CD8-positive, alpha-beta memory T cell (primary cell): ENCODE data around the gene ADSL. TPM values are rescaled to one million over a fixed set of nuclear protein-coding genes. Genes with fewer than 3 reads are reported as not detected.

Source experiments
- CTCF ChIA-PET: fragments of 350-600 bp; sonication (Branson Sonifier 250); formaldehyde crosslinking; loops from one replicate; lab custom pipeline; 2021; ENCODE audit warnings: antibody characterized with exemption; lab: Charles Lee
- POLR2A ChIA-PET: fragments of 350-600 bp; sonication (Branson Sonifier 250); formaldehyde crosslinking; loops from one replicate; lab custom pipeline; 2021; ENCODE audit warnings: antibody characterized with exemption; lab: Charles Lee
- DNase-seq, 5 donors: peaks; one replicate each; pipeline versions ENCODE4 v3.0.0 to v3.0.0-alpha.2; 2020 to 2022; ENCODE audit warnings: mixed read lengths in 1 of 5
- H3K27ac ChIP-seq: one replicate; pipeline ENCODE4 v1.7.0; 2013; ENCODE audit warnings: low read depth, mild to moderate bottlenecking, low read length, moderate library complexity
- H3K27me3 ChIP-seq: 2 replicates; pipeline ENCODE4 v1.7.0; 2013; ENCODE audit warnings: low read length, mild to moderate bottlenecking; ENCODE audit not compliant: insufficient read depth, poor library complexity, severe bottlenecking
- H3K36me3 ChIP-seq: 2 replicates; pipeline ENCODE4 v1.7.0; 2013; ENCODE audit warnings: mild to moderate bottlenecking, low read length, moderate library complexity; ENCODE audit not compliant: insufficient read depth
- H3K4me1 ChIP-seq: 2 replicates; pipeline ENCODE4 v1.7.0; 2013; ENCODE audit warnings: mild to moderate bottlenecking, low read length, moderate library complexity; ENCODE audit not compliant: insufficient read depth
- H3K4me3 ChIP-seq: 2 replicates; pipeline ENCODE4 v1.7.0; 2013; ENCODE audit warnings: mild to moderate bottlenecking, low read length
- H3K9me3 ChIP-seq: 2 replicates; pipeline ENCODE4 v1.7.0; 2013; ENCODE audit warnings: mild to moderate bottlenecking, low read length
- H3K27ac Mint-ChIP-seq, 8 donors: one replicate each; pipeline ENCODE4 v1.8.0; 2020 to 2021; ENCODE audit warnings: mixed read lengths in 8 of 8, mild to moderate bottlenecking in 6 of 8, inconsistent platforms in 3 of 8, moderate library complexity in 3 of 8
- H3K27me3 Mint-ChIP-seq, 2 donors: one replicate each; pipeline ENCODE4 v1.8.0; 2020 to 2021; ENCODE audit warnings: mixed read lengths in 2 of 2, mild to moderate bottlenecking in 1 of 2, moderate library complexity in 1 of 2
- H3K36me3 Mint-ChIP-seq, 3 donors: one replicate each; pipeline ENCODE4 v1.8.0; 2020 to 2021; ENCODE audit warnings: mixed read lengths in 3 of 3, inconsistent platforms in 1 of 3, mild to moderate bottlenecking in 1 of 3
- H3K4me1 Mint-ChIP-seq, 3 donors: one replicate each; pipeline ENCODE4 v1.8.0; 2020 to 2021; ENCODE audit warnings: mixed read lengths in 3 of 3, inconsistent platforms in 1 of 3, mild to moderate bottlenecking in 1 of 3
- H3K4me3 Mint-ChIP-seq, 7 donors: one replicate each; pipeline ENCODE4 v1.8.0; 2020 to 2021; ENCODE audit warnings: mixed read lengths in 7 of 7, mild to moderate bottlenecking in 6 of 7, moderate library complexity in 4 of 7, inconsistent platforms in 2 of 7
- H3K9me3 Mint-ChIP-seq, 5 donors: one replicate each; pipeline ENCODE4 v1.8.0; 2020 to 2022; ENCODE audit warnings: mixed read lengths in 5 of 5, mild to moderate bottlenecking in 3 of 5, moderate library complexity in 2 of 5, inconsistent platforms in 1 of 5
- polyA plus RNA-seq: library from polyadenylated mRNA; unstranded; fragments of 300-500 nt; fragmentation: Illumina TruSeq; gene quantifications from one replicate; pipeline ENCODE4 v1.2.3, GENCODE V29; 2021
- total RNA-seq, 2 experiments: library from RNA; stranded (reverse); gene quantifications; one replicate each; pipeline ENCODE4 v1.2.3, GENCODE V29; 2021

The ADSL gene
- total and polyA plus RNA-seq, 3 experiments from 2014 or later, result 90.0 to 154 (median 151) TPM

GRCh38 chr22:40322818-40323447 is 23.4 kb upstream of the ADSL start:
- peaks cover 50 to 84% (median 62%) of the 10 kb centered on the region in 3 donors for H3K4me1 Mint-ChIP-seq
- peak overlapping the region in 1 of 7 donors; percentile 28 for H3K4me3 Mint-ChIP-seq
- H3K36me3 Mint-ChIP-seq, result peaks cover 9 to 68% (median 22%) of the 10 kb centered on the region in 3 donors
- H3K27ac ChIP-seq, result peak overlapping the region; percentile 58
- H3K27me3 ChIP-seq, result no peaks in the 10 kb centered on the region
- CTCF ChIA-PET, result interaction anchor here (0.6 to 2.5 kb wide), 2 partner anchors 24 to 97 kb away, joined by 3 to 16 read pairs; partner anchors contain the start of gene ADSL
- H3K9me3 Mint-ChIP-seq, result no peaks in the 10 kb centered on the region
- no peaks in the 10 kb centered on the region for H3K9me3 ChIP-seq
- H3K36me3 ChIP-seq, result peaks cover 29% of the 10 kb centered on the region
- no peaks in the 10 kb centered on the region for H3K27me3 Mint-ChIP-seq
- H3K4me3 ChIP-seq, result no peak overlapping the region
- POLR2A ChIA-PET, result interaction anchor here (0.6 to 1.7 kb wide), 5 partner anchors 12 to 279 kb away, joined by 3 to 8 read pairs (median 5); no protein-coding TSS in a partner anchor
- DNase-seq, result no peak
- peak overlapping the region; percentile 70 to 98 (median 94) for H3K27ac Mint-ChIP-seq
- H3K4me1 ChIP-seq, result peaks cover 61% of the 10 kb centered on the region

- POLR2A ChIA-PET, result interaction anchor here (0.5 to 1.7 kb wide), 10 partner anchors 23 to 1339 kb away, joined by 3 to 10 read pairs (median 5); no protein-coding TSS in a partner anchor
- peaks cover 6 to 63% (median 23%) of the 10 kb centered on the region in 3 donors for H3K36me3 Mint-ChIP-seq
- Histone ChIP-seq H3K27ac (peak overlapping the region; percentile 58), H3K4me1 (peaks cover 69% of the 10 kb centered on the region), H3K27me3 (no peaks in the 10 kb centered on the region), H3K9me3 (no peaks in the 10 kb centered on the region), H3K4me3 (peak overlapping the region; percentile 49), H3K36me3 (peaks cover 29% of the 10 kb centered on the region)
- H3K4me3 Mint-ChIP-seq, result peak overlapping the region; percentile 46 to 84 (median 80)
- CTCF ChIA-PET, result interaction anchor here (0.6 to 2.5 kb wide), 4 partner anchors 19 to 272 kb away, joined by 3 to 16 read pairs (median 3); partner anchors contain the start of gene ADSL
- peak in 1 of 5 donors; percentile 49 for DNase-seq
- peaks cover 58 to 87% (median 70%) of the 10 kb centered on the region in 3 donors for H3K4me1 Mint-ChIP-seq
- no peaks in the 10 kb centered on the region for H3K9me3 Mint-ChIP-seq
- no peaks in the 10 kb centered on the region for H3K27me3 Mint-ChIP-seq
- H3K27ac Mint-ChIP-seq, result peak overlapping the region; percentile 83 to 98 (median 96)
Measured at GRCh38 chr22:40323681-40324171, 22.6 kb upstream of the ADSL start.

GRCh38 chr22:40324468-40325305 is 21.6 kb upstream of the ADSL start:
- Mint-ChIP-seq H3K27me3 (no peaks in the 10 kb centered on the region), H3K4me3 (peak overlapping the region; percentile 46 to 86 (median 80)), H3K27ac (peak overlapping the region; percentile 83 to 98 (median 96)), H3K4me1 (peaks cover 68 to 93% (median 80%) of the 10 kb centered on the region in 3 donors), H3K36me3 (peaks cover 6 to 59% (median 23%) of the 10 kb centered on the region in 3 donors), H3K9me3 (no peaks in the 10 kb centered on the region)
- Histone ChIP-seq H3K9me3 (no peaks in the 10 kb centered on the region), H3K4me1 (peaks cover 78% of the 10 kb centered on the region), H3K4me3 (peak overlapping the region; percentile 49), H3K27ac (peak overlapping the region; percentile 58), H3K36me3 (peaks cover 29% of the 10 kb centered on the region), H3K27me3 (no peaks in the 10 kb centered on the region)
- ChIA-PET POLR2A (interaction anchor here (0.8 to 1.7 kb wide), 5 partner anchors 11 to 280 kb away, joined by 3 to 17 read pairs (median 4); no protein-coding TSS in a partner anchor), CTCF (interaction anchor here (0.7 to 2.5 kb wide), 5 partner anchors 18 to 273 kb away, joined by 3 to 16 read pairs (median 3); partner anchors contain the start of gene ADSL)
- DNase-seq, result peak; percentile 17 to 83 (median 68)

GRCh38 chr22:40325315-40325714 is 21.0 kb upstream of the ADSL start:
- peak in 4 of 5 donors; percentile 19 to 77 (median 66) for DNase-seq
- H3K4me3 ChIP-seq, result peak overlapping the region; percentile 9
- ChIA-PET POLR2A (interaction anchor here (1.0 to 1.7 kb wide), 3 partner anchors 11 to 23 kb away, joined by 3 to 17 read pairs (median 3); partner anchors contain the start of gene ADSL), CTCF (interaction anchor here (1.0 to 2.4 kb wide), 3 partner anchors 20 to 53 kb away, joined by 3 to 6 read pairs (median 4); no protein-coding TSS in a partner anchor)
- H3K36me3 ChIP-seq, result peaks cover 29% of the 10 kb centered on the region
- Mint-ChIP-seq H3K4me3 (peak overlapping the region; percentile 46 to 86 (median 80)), H3K27ac (peak overlapping the region; percentile 83 to 98 (median 96)), H3K27me3 (no peaks in the 10 kb centered on the region), H3K4me1 (peaks cover 72 to 97% (median 86%) of the 10 kb centered on the region in 3 donors), H3K36me3 (peaks cover 5 to 57% (median 24%) of the 10 kb centered on the region in 3 donors), H3K9me3 (no peaks in the 10 kb centered on the region)
- no peaks in the 10 kb centered on the region for H3K9me3 ChIP-seq
- H3K27ac ChIP-seq, result no peak overlapping the region
- peaks cover 84% of the 10 kb centered on the region for H3K4me1 ChIP-seq
- H3K27me3 ChIP-seq, result no peaks in the 10 kb centered on the region

GRCh38 chr22:40326905-40327735 is 19.2 kb upstream of the ADSL start:
- POLR2A ChIA-PET, result no interaction called here
- H3K4me1 Mint-ChIP-seq, result peaks cover 84 to 100% (median 100%) of the 10 kb centered on the region in 3 donors
- H3K27ac Mint-ChIP-seq, result peak overlapping the region; percentile 81 to 96 (median 88)
- Histone ChIP-seq H3K27ac (no peak overlapping the region), H3K4me1 (peaks cover 97% of the 10 kb centered on the region), H3K9me3 (no peaks in the 10 kb centered on the region), H3K36me3 (peaks cover 11% of the 10 kb centered on the region), H3K4me3 (no peak overlapping the region), H3K27me3 (no peaks in the 10 kb centered on the region)
- no peaks in the 10 kb centered on the region for H3K9me3 Mint-ChIP-seq
- CTCF ChIA-PET, result interaction anchor here (0.9 to 2.4 kb wide), 4 partner anchors 18 to 55 kb away, joined by 3 to 6 read pairs (median 5); partner anchors contain the start of gene ADSL
- DNase-seq, result peak in 2 of 5 donors; percentile 30 to 63
- peaks cover 0 to 45% (median 19%) of the 10 kb centered on the region in 3 donors for H3K36me3 Mint-ChIP-seq
- no peaks in the 10 kb centered on the region for H3K27me3 Mint-ChIP-seq
- peak overlapping the region in 5 of 7 donors; percentile 12 to 52 (median 19) for H3K4me3 Mint-ChIP-seq

- POLR2A ChIA-PET, result no interaction called here
- peaks cover 97% of the 10 kb centered on the region for H3K4me1 ChIP-seq
- H3K27ac ChIP-seq, result no peak overlapping the region
Measured at GRCh38 chr22:40328546-40329456, 17.5 kb upstream of the ADSL start.

More at GRCh38 chr22:40328546-40329456, 17.5 kb upstream of the ADSL start:
- Histone ChIP-seq H3K27me3 (no peaks in the 10 kb centered on the region), H3K9me3 (no peaks in the 10 kb centered on the region), H3K36me3 (no peaks in the 10 kb centered on the region), H3K4me3 (no peak overlapping the region)
- peaks cover 91 to 100% (median 100%) of the 10 kb centered on the region in 3 donors for H3K4me1 Mint-ChIP-seq
- H3K27ac Mint-ChIP-seq, result peak overlapping the region; percentile 29 to 96 (median 78)
- H3K36me3 Mint-ChIP-seq, result peaks cover 0 to 33% (median 16%) of the 10 kb centered on the region in 3 donors
- CTCF ChIA-PET, result interaction anchor here (1.4 kb wide), 1 partner anchor 17 kb away, joined by 3 read pairs; no protein-coding TSS in a partner anchor
- DNase-seq, result no peak
- H3K4me3 Mint-ChIP-seq, result no peak overlapping the region
- H3K9me3 Mint-ChIP-seq, result no peaks in the 10 kb centered on the region
- no peaks in the 10 kb centered on the region for H3K27me3 Mint-ChIP-seq
